Tibial nerve (tissue), 4 donors: Measurements from ENCODE around the gene KRABD2.

ENCODE experiments used
- DNase-seq, 2 donors: peaks; one replicate each; pipeline ENCODE4 v3.0.0-alpha.2; 2019; ENCODE audit warnings: low spot score in 2 of 2
- H3K27ac ChIP-seq, 4 donors: fragments of 200-600 bp; sonication (generic) in 3 of 4; one replicate each; pipeline ENCODE4 v1.5.1; 2017 to 2019; ENCODE audit warnings: mild to moderate bottlenecking in 1 of 4
- H3K27me3 ChIP-seq, 2 donors: fragments of 200-600 bp; sonication (generic) in 1 of 2; one replicate each; pipeline versions ENCODE4 v1.5.1 to v1.6.0; 2017 to 2019
- H3K36me3 ChIP-seq, 3 donors: fragments of 200-600 bp; sonication (generic); one replicate each; pipeline ENCODE4 v1.5.1; 2018 to 2019
- H3K4me1 ChIP-seq, 4 donors: fragments of 200-600 bp; sonication (generic) in 3 of 4; one replicate each; pipeline ENCODE4 v1.5.1; 2017 to 2019
- H3K4me3 ChIP-seq, 4 donors: fragments of 200-600 bp; sonication (generic) in 3 of 4; one replicate each; pipeline ENCODE4 v1.5.1; 2017 to 2019; ENCODE audit warnings: mild to moderate bottlenecking in 1 of 4, moderate library complexity in 1 of 4
- H3K9me3 ChIP-seq, 4 donors: fragments of 200-600 bp; sonication (generic) in 3 of 4; one replicate each; pipeline ENCODE4 v1.5.1; 2017 to 2019
- CTCF ChIP-seq, 5 experiments: fragments of 200-600 bp in 3 of 5; fragments of 450-650 bp in 2 of 5; sonication (generic) in 3 of 5; IDR thresholded peaks; one replicate each; pipeline ENCODE4 v1.5.1; 2016 to 2019; ENCODE audit warnings: antibody characterized with exemption in 5 of 5, mild to moderate bottlenecking in 3 of 5, moderate library complexity in 2 of 5
- EP300 ChIP-seq, 2 donors: sonication (generic); formaldehyde crosslinking; IDR thresholded peaks; one replicate each; pipeline ENCODE4 v1.6.1; 2017; ENCODE audit warnings: antibody characterized with exemption in 2 of 2, mild to moderate bottlenecking in 1 of 2
- POLR2A ChIP-seq, 2 donors: fragments of 450-650 bp; IDR thresholded peaks; one replicate each; pipeline ENCODE4 v1.6.1; 2017; ENCODE audit warnings: antibody characterized with exemption in 2 of 2, mild to moderate bottlenecking in 2 of 2, moderate library complexity in 2 of 2
- WGBS, 2 donors: methylation state at CpG; one replicate each; pipeline ENCODE4 v1.1.5; 2018; 5-methylcytosine and 5-hydroxymethylcytosine counted together

The KRABD2 gene

GRCh38 chr17:8417806-8418205 lies 41.3 kb upstream of the KRABD2 start:
- no peak for DNase-seq
- H3K36me3 ChIP-seq, result no peaks in the 10 kb centered on the region
- peaks cover 0 to 12% (median 10%) of the 10 kb centered on the region in 4 donors for H3K4me1 ChIP-seq
- no peak overlapping the region for H3K27ac ChIP-seq
- H3K27me3 ChIP-seq, result no peaks in the 10 kb centered on the region
- no peak for TF ChIP-seq CTCF (IDR thresholded peaks at IDR 0.05)
- no peak for TF ChIP-seq POLR2A (IDR thresholded peaks at IDR 0.05)
- no peak for TF ChIP-seq EP300 (IDR thresholded peaks at IDR 0.05)
- no peak overlapping the region for H3K4me3 ChIP-seq
- no peaks in the 10 kb centered on the region for H3K9me3 ChIP-seq
- WGBS, 2 donors, result 91 to 92% methylated on average over 4 of the region's 4 CpGs

- no peak for TF ChIP-seq CTCF (IDR thresholded peaks at IDR 0.05)
- TF ChIP-seq POLR2A (IDR thresholded peaks at IDR 0.05), result no peak
- TF ChIP-seq EP300 (IDR thresholded peaks at IDR 0.05), result no peak
- no peaks in the 10 kb centered on the region for H3K9me3 ChIP-seq
- DNase-seq, result no peak
- peaks cover 0 to 10% (median 0%) of the 10 kb centered on the region in 4 donors for H3K4me1 ChIP-seq
- H3K36me3 ChIP-seq, result no peaks in the 10 kb centered on the region
- no peaks in the 10 kb centered on the region for H3K27me3 ChIP-seq
- no peak overlapping the region for H3K27ac ChIP-seq
- no peak overlapping the region for H3K4me3 ChIP-seq
These were observed 37.4 kb upstream of the KRABD2 start for GRCh38 chr17:8413938-8414337.

GRCh38 chr17:8413328-8413727 lies 36.8 kb upstream of the KRABD2 start:
- DNase-seq, result no peak
- Histone ChIP-seq H3K36me3 (no peaks in the 10 kb centered on the region), H3K4me1 (peaks cover 0 to 10% (median 0%) of the 10 kb centered on the region in 4 donors), H3K27ac (no peak overlapping the region), H3K27me3 (no peaks in the 10 kb centered on the region), H3K4me3 (no peak overlapping the region), H3K9me3 (no peaks in the 10 kb centered on the region)
- WGBS, 2 donors, result 84 to 91% methylated on average over 3 to 4 of the region's 4 CpGs
- TF ChIP-seq POLR2A (IDR thresholded peaks at IDR 0.05) (no peak), EP300 (IDR thresholded peaks at IDR 0.05) (no peak), CTCF (IDR thresholded peaks at IDR 0.05) (no peak)

- 70 to 81% methylated on average over 5 of the region's 5 CpGs for WGBS, 2 donors
- TF ChIP-seq POLR2A (IDR thresholded peaks at IDR 0.05) (no peak), EP300 (IDR thresholded peaks at IDR 0.05) (no peak), CTCF (IDR thresholded peaks at IDR 0.05) (no peak)
- H3K4me1 ChIP-seq, result peaks cover 0 to 10% (median 0%) of the 10 kb centered on the region in 4 donors
These were observed 35.6 kb upstream of the KRABD2 start for GRCh38 chr17:8412089-8412488.

GRCh38 chr17:8410883-8411238 lies 34.4 kb upstream of the KRABD2 start:
- 62 to 90% methylated on average over 1 of the region's 1 CpG for WGBS, 2 donors
- no peaks in the 10 kb centered on the region for H3K27me3 ChIP-seq
- no peaks in the 10 kb centered on the region for H3K9me3 ChIP-seq
- DNase-seq, result no peak
- H3K27ac ChIP-seq, result no peak overlapping the region
- H3K4me3 ChIP-seq, result no peak overlapping the region
- TF ChIP-seq CTCF (IDR thresholded peaks at IDR 0.05), result no peak
- TF ChIP-seq POLR2A (IDR thresholded peaks at IDR 0.05), result no peak
- H3K36me3 ChIP-seq, result no peaks in the 10 kb centered on the region
- H3K4me1 ChIP-seq, result peaks cover 0 to 10% (median 0%) of the 10 kb centered on the region in 4 donors

More at GRCh38 chr17:8412089-8412488, 35.6 kb upstream of the KRABD2 start:
- DNase-seq, result no peak
- H3K9me3 ChIP-seq, result no peaks in the 10 kb centered on the region
- no peaks in the 10 kb centered on the region for H3K36me3 ChIP-seq
- no peaks in the 10 kb centered on the region for H3K27me3 ChIP-seq
- no peak overlapping the region for H3K27ac ChIP-seq
- no peak overlapping the region for H3K4me3 ChIP-seq
